T1000 (cell line): ENCODE results near the gene ANHX.

Source experiments
- DNase-seq: peaks from one replicate; lab custom pipeline; 2025; ENCODE audit warnings: mixed read lengths; lab: John Stamatoyannopoulos, UW

ANHX gene

GRCh38 chr12:133202493-133203343 lies 33.0 kb downstream of the ANHX start:
- DNase-seq = no peak

DNA sequence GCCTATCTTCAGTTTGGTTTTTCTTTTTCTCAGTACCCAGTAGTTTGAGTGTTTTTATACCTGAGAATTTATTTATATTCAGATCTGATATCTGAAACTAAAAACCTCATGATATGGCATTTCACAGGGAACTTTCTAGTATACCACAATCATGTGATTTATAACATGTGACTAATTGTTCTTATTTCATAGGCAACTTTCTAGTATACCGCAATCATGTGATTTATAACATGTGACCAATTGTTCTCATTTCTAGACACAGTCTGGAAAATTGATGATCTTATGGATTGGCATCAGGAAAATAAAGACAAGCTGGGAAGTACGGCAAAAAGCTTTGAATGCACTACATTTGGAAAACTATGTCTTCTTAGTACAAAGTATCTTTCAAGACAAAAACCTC lies 33.8 kb downstream of the ANHX start:
- DNase-seq = no peak

- no peak for DNase-seq
Measured at GRCh38 chr12:133192847-133193246, 42.8 kb downstream of the ANHX start.

GRCh38 chr12:133190176-133190575 lies 45.5 kb downstream of the ANHX start:
- no peak for DNase-seq

DNA sequence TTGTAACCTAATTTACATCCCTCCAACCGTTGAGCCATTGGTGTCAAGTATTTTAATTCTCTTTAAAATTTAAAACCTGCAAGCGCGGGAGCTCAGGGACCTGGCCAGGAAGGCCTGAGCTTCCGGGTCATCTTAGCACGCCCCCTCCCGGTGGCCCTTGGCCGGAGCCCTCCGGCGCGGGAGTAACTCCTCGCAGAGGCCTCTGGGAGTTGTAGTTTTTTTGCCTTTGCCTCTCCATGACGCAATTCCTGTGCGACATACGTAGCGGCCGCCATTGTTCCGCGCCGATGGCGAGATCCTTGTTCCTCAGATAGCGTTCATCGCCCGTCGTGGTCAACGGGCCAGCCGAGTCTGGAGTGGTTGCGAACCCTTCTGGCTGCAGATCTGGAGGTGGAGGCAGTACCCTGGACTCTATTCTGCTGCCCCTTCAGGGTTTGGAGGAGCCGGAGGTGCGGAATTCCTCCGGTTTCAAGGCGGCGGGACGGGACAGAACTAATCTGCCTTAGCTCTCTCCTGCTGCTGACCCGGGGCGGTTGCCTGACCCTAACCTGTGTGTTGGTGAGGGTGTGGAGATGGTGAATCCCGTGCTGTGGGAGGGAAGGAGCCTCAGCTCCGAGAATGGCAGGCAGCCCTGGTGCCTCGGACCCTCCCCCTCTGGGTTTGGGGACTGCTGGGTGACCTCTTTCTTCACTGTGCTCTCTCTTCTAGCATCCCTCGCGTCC lies 54.3 kb downstream of the ANHX start, which contains the start of gene ZNF268:
Gene ZNF268 (plus strand): TSS at position 258 of the 722 bp plus-strand sequence. CDS start 503 bp downstream, outside the sequence.
- peak; percentile 79 for DNase-seq

DNA sequence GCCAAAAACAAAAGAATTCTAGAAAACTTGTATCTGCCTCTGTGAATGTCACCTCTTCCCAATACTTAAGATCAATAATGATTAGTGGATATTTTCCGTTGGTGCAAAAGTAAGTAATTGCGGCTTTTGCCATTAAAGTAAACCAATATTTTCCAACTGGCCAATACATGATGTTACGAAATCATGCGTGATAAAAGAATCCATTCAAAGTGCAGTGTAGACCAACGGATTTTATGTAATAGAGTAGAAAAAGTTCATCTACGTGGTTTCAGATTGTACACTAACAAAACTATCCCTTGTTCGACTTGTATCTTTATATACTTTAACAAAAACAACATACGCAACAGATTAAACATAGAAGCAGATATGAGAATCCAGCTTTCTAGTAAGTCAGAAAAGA lies 55.0 kb downstream of the ANHX start:
- no peak for DNase-seq

DNA sequence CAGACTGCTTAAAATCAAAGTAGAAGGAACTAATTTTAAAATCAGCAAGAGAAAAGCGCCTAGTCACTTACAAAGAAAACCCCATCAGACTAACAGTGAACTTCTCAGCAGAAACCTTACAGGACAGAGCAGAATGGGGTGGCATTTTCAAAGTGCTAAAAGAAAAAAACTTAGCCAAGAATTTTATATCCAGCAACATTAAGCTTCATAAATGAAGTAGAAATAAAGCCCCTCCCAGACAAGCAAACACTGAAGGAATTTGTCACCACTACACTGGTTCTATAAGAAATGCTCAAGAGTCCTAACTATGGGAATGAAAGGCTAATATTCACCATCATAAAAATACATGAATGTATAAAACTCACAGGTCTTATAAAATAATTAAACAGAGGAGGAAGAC lies 60.8 kb downstream of the ANHX start:
- no peak for DNase-seq

DNA sequence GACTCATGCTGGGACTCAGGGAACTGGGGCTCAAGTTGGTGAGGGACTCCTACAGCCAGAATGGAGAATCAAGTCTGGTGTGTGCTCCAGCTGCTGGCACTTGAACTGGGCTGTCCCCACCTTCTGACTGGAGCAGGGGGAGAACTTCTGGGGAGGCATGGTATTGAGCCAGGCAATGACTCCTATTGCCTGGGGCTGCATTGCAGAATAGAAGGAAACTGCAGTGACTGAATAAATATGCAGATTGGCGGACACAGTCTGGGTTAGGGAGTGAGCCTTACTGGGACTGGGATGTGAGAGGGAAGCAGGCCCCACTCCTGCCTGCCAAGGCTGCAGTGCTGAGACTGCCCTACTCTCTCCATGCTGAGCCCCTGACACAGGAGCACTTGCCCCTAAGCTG lies 63.2 kb downstream of the ANHX start:
- no peak for DNase-seq
